SHP77 treated with DMSO at 0.1 percent for 48 hours (cell line): ENCODE data around the gene TTLL5.
"Not testable (repeated sequence)": the region's sequence is repeated elsewhere in the genome, so short reads cannot be mapped to it uniquely, and the experiment has no call there.

Source experiments
- DNase-seq: peaks from one replicate; lab custom pipeline; 2025; lab: John Stamatoyannopoulos, UW

Gene TTLL5

GRCh38 chr14:75910048-75910447 is 249.0 kb downstream of the TTLL5 start:
- DNase-seq, result no peak

- DNase-seq, result no peak
Measured at GRCh38 chr14:75911883-75912282, 250.8 kb downstream of the TTLL5 start.

DNA sequence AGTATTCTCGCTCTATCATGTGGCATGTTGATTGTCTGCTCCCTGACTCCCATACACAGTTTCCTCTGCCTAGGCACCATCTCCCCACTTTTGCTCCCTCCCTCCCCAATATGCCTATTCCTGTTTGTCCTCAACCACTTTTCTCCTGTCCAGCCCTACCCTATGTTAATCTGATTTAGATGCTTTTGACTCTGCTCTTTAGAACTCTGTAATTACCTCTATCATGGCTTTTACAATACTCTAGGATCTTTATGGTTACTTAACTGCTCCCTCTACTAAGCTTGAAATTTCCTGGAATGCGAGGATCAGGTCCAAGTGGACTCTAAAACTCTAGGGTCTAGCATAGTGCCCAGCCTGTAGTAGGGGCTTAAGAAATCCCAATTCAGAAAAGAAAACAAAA is 252.1 kb downstream of the TTLL5 start:
- DNase-seq, result no peak

- DNase-seq, result no peak
Measured at GRCh38 chr14:75915045-75915444, 254.0 kb downstream of the TTLL5 start.

DNA sequence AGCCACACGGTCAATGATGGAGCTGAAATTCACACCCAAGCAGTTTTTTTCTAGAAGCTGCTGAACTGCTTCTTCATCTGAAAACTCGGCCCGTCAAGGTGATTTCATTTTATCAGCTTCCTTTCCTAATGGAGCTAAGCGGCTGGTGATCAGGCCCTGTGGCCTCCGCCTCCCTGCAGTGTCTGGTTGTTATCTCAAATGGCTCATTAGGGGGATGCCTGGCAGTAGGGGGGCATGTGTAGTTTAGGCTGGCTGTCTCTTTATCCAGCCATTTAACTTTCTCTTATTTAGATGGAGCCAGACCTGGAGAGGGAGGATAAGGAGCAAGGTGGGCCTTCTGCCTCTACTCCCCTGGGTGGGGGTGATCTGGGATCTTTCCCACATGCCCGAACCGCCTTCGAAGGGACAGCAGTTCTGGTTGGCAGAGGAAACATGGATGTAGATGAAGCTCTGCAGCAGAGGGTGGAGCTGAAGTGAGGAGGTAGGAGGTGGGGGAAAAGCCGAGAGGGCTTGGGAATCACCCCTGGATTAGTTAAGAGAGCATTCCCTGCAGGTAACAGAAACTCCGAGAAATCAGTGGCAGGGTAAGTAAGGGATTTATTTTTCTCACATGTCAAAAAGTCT is 256.4 kb downstream of the TTLL5 start:
- no peak for DNase-seq

DNA sequence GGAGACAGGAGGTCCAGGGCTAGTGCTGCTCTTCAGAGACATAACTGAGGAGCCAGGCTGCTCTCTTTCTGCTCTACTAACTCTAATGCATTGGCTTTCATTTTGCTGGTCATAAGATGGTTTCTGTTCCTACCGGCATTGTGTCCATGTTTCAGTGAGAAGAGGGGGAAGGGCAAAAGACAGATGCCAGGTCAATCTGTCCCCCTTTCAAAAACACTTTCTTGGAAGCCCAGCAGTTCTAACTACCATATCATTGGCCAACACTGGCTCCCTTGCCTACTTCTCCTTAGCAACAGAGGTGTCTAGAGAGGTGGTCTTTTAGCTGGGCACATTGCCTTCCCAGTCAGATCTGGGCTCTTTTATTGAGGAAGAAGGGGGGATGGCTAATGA is 256.9 kb downstream of the TTLL5 start:
- DNase-seq, result no peak

DNA sequence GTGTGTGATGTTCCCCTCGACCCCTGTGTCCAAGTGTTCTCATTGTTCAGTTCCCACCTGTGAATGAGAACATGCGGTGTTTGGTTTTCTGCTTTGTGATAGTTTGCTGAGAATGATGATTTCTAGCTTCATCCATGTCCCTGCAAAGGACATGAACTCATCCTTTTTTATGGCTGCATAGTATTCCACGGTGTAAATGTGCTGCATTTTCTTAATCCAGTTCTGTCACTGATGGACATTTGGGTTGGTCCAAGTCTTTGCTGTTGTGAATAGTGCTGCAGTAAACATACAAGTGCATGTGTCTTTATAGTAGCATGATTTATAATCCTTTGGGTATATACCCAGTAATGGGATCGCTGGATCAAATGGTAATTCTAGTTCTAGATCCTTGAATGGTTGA is 259.4 kb downstream of the TTLL5 start:
- DNase-seq, result not testable (repeated sequence)

DNA sequence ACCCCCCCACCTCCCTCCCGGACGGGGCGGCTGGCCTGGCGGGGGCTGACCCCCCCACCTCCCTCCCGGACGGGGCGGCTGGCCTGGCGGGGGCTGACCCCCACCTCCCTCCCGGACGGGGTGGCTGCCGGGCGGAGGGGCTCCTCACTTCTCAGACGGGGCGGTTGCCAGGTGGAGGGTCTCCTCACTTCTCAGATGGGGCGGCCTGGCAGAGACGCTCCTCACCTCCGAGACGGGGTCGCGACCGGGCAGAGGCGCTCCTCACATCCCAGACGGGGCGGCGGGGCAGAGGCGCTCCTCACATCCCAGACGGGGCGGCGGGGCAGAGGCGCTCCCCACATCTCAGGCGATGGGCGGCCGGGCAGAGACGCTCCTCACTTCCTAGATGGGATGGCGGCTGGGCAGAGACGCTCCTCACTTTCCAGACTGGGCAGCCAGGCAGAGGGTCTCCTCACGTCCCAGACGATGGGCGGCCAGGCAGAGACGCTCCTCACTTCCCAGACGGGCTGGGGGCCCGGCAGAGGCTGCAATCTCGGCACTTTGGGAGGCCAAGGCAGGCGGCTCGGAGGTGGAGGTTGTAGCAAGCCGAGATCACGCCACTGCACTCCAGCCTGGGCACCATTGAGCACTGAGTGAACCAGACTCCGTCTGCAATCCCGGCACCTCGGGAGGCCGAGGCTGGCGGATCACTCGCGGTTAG is 264.2 kb downstream of the TTLL5 start:
- DNase-seq, result not testable (repeated sequence)

DNA sequence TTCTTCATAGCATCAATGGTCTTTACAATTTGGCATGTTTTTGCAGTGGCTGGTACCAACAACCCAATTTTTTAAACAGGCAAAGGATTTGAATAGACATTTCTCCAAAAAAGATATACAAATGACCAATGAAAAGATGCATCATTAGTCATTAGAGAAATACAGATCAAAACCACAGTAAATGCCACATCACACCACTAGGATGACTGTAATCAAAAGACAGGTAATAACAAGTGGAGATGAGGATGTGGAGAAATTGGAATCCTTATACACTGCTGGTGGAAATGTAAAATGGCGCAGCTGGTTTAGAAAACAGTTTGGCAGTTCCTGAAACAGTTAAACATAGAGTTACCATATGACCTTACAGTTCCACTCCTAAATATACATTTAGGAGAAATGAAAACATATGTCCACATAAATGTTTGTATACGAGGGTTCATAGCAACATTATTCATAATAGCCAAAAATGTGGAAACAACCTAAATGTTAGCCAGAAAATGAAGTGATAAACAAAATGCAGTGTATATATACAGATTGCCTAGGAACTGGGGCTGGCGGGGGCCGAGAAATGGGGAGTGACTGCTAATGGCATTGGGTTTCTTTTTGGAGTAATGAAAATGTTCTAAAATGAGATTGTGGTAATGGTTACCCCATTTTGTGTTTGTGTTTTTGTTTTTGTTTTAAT is 265.5 kb downstream of the TTLL5 start:
- DNase-seq, result no peak

DNA sequence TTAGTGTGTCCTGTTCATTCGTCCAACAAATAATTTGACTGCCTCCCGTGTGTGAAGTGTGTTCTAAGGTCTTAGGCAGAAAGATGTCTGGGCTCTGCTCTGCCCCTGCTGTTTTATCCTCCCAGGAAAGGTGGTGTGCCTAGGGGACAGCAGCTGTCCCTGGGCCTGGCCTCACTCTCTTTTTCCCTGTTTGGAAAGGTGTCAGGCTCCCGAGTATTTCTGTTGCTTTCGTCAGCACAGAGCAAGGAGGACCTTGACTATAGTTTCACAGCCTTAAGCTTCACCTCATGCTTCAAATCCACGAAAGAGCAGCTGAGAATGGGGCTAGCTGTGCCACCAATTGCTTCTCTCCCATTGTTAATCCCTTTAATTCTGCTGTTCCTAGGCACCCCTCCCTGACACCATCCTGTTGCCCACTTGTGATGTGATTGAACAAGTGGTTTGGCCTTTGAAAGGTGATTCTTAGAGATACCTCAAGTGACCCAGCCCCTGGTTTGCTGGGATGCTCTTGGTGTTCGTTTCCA is 266.6 kb downstream of the TTLL5 start:
- no peak for DNase-seq

DNA sequence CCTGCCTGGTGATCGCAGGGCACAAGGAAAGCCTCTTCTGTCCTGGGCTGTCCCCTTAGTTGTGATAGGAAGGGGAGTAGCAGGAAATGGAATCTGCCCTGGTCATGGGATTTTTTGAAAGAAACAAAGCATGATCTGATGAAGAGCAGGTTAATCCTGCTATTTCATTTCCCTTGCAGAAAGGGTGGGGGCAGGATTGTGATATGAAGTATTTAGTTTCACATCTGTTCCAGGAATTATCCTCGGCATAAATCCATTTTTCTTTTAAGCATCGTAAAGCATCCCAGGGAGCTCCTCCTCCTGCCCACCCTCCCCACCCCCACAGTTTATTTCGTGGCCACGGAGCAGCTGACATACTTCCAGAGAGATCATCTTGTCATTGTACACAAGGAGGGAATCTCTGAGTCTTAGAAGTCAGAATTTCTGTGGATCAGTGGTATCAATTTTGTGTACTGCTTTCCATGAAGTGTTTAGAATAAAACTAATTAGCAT is 267.7 kb downstream of the TTLL5 start:
- DNase-seq, result no peak

DNA sequence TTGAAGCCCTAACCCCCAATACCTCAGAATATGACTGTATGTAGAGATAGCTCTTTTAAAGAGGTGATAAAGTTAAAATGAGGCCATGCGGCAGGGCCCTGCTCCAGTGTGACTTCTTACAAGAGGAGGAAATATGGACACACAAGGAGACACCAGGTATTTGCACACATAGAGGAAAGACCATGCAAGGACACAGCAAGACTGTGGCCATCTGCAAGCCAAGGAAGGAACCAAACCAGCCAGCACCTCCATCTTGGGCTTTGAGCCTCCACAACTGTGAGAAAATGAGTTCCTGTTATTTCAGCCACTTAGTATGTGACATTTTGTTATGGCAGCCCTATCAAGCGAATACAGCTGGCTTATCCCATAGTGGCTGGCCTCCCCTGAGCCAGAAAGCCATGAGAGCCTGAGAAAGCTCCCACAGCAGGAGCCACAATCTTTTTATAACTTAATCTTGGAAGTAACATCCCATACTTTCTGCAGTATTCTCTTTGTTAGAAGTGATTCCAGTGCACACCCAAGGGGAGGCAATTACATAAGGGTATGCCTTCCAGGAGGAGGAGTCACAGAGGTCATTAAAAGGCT is 272.8 kb downstream of the TTLL5 start:
- no peak for DNase-seq

GRCh38 chr14:75934998-75935628 is 274.1 kb downstream of the TTLL5 start:
- DNase-seq, result no peak

GRCh38 chr14:75939200-75939599 is 278.2 kb downstream of the TTLL5 start:
- no peak for DNase-seq

- DNase-seq, result no peak
Measured at GRCh38 chr14:75941030-75941429, 280.0 kb downstream of the TTLL5 start.

DNA sequence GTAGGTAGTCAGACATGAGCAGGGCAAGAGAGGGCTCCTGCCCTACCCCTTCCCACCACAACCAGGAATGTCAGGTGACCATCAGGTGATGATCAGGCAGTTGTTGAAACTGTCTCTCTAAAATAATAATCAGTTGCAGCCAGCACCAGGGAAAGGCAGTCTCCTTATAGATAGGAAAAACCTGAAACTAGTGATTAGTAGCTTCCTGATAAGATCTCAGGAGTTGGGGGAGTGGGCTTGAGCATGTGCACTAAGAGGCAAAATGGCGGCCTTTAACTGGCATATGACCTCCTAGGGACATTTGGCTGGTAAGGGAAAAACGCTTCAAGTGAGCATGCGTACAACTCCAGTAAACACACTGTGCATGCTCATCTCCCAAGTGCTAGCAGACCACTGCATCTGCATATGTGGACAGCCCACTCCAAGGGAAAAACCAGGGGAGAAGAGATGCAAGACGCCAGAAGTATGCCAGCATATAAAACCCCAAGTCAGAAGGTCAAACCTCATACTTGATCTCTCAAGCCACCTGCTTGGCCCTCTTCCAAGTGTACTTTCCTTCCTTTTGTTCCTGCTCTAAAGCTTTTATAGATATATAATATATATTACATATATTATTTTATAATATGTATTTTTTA is 283.7 kb downstream of the TTLL5 start:
- no peak for DNase-seq

- no peak for DNase-seq
Measured at GRCh38 chr14:75946785-75947184, 285.7 kb downstream of the TTLL5 start.

DNA sequence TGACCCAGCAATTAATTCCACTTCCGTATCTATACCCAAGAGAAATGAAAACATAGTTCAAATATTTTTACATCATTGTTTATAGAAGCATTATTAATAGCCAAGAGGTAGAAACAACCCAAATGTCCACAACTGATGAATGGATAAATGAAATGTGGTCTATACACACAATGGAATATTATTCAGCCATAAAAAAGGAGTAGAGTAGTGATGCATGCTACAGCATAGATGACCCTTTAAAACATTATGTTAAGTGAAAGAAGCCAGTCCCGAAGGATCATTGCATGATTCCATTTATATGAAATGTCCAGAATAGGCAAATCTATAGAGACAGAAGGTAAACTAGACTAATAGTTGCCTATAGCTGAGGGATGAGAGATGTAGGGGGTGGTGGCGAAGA is 291.4 kb downstream of the TTLL5 start:
- no peak for DNase-seq

GRCh38 chr14:75959031-75959430 is 298.0 kb downstream of the TTLL5 start:
- DNase-seq, result no peak

- DNase-seq, result no peak
Measured at GRCh38 chr14:75960231-75960630, 299.2 kb downstream of the TTLL5 start.

DNA sequence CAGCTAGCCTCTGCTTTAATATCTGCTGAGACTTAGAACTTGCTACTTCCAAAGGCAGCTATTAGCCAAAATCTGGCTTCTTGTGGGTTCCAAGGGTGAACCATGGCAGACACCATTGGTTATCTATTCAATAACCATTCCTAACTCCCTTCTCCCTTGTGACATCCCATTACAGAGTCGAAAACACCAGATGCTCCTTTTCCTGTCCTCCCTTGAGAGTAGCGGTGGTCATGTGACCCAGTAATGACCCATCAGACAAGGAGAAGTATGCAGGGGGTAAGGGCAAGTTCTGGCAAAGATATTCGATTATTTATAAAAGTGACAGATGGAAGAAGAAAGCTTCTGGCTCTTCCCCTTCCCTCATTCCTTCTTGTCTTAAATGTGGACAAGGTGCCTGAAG is 300.6 kb downstream of the TTLL5 start:
- DNase-seq, result no peak

DNA sequence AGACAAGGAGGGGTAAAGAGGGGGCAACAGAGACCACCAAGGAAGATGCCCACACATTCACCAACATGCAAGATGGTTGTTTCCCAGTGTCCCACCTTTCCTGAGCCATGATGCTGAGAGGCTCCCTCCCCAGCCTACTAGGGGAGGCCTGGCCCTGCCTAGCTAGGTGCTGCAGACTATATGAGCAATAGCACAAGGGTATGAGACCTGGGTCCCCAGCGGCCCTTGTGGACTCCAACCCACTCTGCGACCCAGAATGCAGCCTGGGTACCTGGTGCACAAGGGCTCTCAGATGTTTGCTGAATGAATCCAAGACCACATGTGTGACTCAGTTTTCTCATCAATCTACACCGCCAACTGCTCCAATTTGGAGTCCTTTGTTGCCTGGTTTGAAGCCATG is 306.8 kb downstream of the TTLL5 start:
- no peak for DNase-seq
